KMS-11 (cell line): ENCODE results near the gene MB21D2.
"Not testable (repeated sequence)": the region's sequence is repeated elsewhere in the genome, so short reads cannot be mapped to it uniquely, and the experiment has no call there.

Experiments used
- H2AFZ ChIP-seq: fragments of 200-600 bp; sonication (generic); 2 replicates; pipeline ENCODE4 v1.6.1; 2016; ENCODE audit warnings: antibody characterized with exemption, mixed run types, low read depth
- H3K27ac ChIP-seq: fragments of 200-600 bp; sonication (generic); 2 replicates; pipeline ENCODE4 v1.6.1; 2016; ENCODE audit warnings: mild to moderate bottlenecking, mixed run types
- H3K27me3 ChIP-seq: fragments of 200-600 bp; sonication (generic); 2 replicates; pipeline ENCODE4 v1.6.1; 2017; ENCODE audit warnings: mild to moderate bottlenecking, low read depth, mixed run types, moderate library complexity; ENCODE audit not compliant: insufficient read depth
- H3K36me3 ChIP-seq: fragments of 200-600 bp; sonication (generic); 2 replicates; pipeline ENCODE4 v1.6.1; 2017; ENCODE audit warnings: mild to moderate bottlenecking, mixed run types; ENCODE audit not compliant: insufficient read depth
- H3K4me1 ChIP-seq: fragments of 200-600 bp; sonication (generic); 2 replicates; pipeline ENCODE4 v1.6.1; 2016; ENCODE audit warnings: mild to moderate bottlenecking, low read depth, mixed run types; ENCODE audit not compliant: poor library complexity, severe bottlenecking
- H3K4me2 ChIP-seq: fragments of 200-600 bp; sonication (generic); 2 replicates; pipeline ENCODE4 v1.7.0; 2016; ENCODE audit warnings: mild to moderate bottlenecking, mixed run types
- H3K4me3 ChIP-seq: fragments of 200-600 bp; sonication (generic); IDR thresholded peaks from 2 replicates; pipeline ENCODE4 v1.6.1; 2017; ENCODE audit warnings: low read depth, low read length, mixed read lengths; ENCODE audit not compliant: insufficient read depth
- H3K79me2 ChIP-seq: fragments of 200-600 bp; sonication (generic); 2 replicates; pipeline ENCODE4 v1.6.1; 2016; ENCODE audit warnings: low read depth, mixed run types; ENCODE audit not compliant: insufficient read depth
- H3K9ac ChIP-seq: fragments of 200-600 bp; sonication (generic); 2 replicates; pipeline ENCODE4 v1.6.1; 2016; ENCODE audit warnings: mild to moderate bottlenecking, mixed run types
- H4K20me1 ChIP-seq: fragments of 200-600 bp; sonication (generic); 2 replicates; pipeline ENCODE4 v1.6.1; 2016; ENCODE audit warnings: mild to moderate bottlenecking, mixed run types; ENCODE audit not compliant: insufficient read depth
- TF ChIP-seq, protein P1 (sequence below): fragments of 200-600 bp; sonication (generic); conservative IDR thresholded peaks from 2 replicates; pipeline ENCODE4 v1.6.1; 2017; ENCODE audit warnings: low read depth, mild to moderate bottlenecking, antibody characterized with exemption, low read length, moderate library complexity, mixed read lengths

The MB21D2 gene, protein sequence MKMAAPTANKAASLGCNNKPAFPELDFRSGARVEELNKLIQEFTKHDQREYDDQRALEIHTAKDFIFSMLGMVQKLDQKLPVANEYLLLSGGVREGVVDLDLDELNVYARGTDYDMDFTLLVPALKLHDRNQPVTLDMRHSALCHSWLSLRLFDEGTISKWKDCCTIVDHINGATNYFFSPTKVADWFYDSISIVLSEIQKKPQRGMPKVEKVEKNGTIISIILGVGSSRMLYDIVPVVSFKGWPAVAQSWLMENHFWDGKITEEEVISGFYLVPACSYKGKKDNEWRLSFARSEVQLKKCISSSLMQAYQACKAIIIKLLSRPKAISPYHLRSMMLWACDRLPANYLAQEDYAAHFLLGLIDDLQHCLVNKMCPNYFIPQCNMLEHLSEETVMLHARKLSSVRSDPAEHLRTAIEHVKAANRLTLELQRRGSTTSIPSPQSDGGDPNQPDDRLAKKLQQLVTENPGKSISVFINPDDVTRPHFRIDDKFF

DNA sequence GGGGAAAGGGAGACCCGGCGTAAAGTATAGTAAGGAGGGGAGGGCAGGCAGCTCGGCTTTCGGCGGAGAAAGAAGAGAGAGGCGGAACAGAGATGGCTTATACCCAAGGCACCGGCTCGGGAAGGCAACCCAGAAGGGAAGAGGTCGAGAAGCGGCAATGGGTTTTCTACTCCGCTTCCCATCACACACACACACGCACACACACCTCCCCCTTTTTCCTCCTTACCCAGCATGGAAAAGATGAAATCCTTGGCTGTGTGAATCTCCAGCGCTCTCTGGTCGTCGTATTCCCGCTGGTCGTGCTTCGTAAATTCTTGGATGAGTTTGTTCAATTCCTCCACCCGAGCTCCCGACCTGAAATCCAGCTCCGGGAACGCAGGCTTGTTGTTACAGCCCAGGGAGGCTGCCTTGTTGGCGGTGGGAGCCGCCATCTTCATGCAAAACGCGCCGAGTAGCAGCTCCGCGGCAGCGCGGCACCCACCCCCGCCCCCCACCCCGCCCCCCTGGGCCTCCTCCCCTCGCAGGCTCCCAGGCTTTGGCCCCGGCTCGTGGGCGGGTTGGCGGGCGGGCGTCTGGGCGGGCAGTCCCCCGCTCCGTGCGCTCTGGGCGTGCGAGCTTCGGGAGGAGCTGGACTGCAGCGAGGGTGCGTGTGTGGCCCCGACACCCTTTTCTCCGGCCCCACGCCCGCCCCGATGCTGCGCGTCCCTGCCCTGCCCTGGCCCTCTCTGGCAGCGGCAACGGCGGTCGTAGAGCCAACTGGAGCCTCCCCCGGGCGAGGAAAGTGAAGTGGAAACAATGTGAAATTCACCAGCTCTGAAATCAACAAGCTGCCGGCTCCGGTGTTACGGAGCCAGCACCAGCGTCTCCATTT is at the start of gene MB21D2:
MB21D2 (minus strand) TSS at position 453 of the 871 bp plus-strand sequence; CDS start at position 437, 16 bp downstream.
- Histone ChIP-seq H3K27me3 (no peaks in the 10 kb centered on the region), H3K4me2 (peak within 1 kb of the TSS; percentile 99), H3K27ac (peak within 1 kb of the TSS; percentile 82), H3K79me2 (peaks cover 48% of the 10 kb centered on the region), H4K20me1 (no peaks in the 10 kb centered on the region), H3K36me3 (no peaks in the 10 kb centered on the region), H3K9ac (peak within 1 kb of the TSS; percentile 78), H2AFZ (peak within 1 kb of the TSS; percentile 86), H3K4me3 (peak within 1 kb of the TSS; percentile 97), H3K4me1 (peaks cover 39% of the 10 kb centered on the region)
- TF ChIP-seq, protein P1, sequence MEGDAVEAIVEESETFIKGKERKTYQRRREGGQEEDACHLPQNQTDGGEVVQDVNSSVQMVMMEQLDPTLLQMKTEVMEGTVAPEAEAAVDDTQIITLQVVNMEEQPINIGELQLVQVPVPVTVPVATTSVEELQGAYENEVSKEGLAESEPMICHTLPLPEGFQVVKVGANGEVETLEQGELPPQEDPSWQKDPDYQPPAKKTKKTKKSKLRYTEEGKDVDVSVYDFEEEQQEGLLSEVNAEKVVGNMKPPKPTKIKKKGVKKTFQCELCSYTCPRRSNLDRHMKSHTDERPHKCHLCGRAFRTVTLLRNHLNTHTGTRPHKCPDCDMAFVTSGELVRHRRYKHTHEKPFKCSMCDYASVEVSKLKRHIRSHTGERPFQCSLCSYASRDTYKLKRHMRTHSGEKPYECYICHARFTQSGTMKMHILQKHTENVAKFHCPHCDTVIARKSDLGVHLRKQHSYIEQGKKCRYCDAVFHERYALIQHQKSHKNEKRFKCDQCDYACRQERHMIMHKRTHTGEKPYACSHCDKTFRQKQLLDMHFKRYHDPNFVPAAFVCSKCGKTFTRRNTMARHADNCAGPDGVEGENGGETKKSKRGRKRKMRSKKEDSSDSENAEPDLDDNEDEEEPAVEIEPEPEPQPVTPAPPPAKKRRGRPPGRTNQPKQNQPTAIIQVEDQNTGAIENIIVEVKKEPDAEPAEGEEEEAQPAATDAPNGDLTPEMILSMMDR: no peak; the same call in 1 of the 2 replicates

DNA sequence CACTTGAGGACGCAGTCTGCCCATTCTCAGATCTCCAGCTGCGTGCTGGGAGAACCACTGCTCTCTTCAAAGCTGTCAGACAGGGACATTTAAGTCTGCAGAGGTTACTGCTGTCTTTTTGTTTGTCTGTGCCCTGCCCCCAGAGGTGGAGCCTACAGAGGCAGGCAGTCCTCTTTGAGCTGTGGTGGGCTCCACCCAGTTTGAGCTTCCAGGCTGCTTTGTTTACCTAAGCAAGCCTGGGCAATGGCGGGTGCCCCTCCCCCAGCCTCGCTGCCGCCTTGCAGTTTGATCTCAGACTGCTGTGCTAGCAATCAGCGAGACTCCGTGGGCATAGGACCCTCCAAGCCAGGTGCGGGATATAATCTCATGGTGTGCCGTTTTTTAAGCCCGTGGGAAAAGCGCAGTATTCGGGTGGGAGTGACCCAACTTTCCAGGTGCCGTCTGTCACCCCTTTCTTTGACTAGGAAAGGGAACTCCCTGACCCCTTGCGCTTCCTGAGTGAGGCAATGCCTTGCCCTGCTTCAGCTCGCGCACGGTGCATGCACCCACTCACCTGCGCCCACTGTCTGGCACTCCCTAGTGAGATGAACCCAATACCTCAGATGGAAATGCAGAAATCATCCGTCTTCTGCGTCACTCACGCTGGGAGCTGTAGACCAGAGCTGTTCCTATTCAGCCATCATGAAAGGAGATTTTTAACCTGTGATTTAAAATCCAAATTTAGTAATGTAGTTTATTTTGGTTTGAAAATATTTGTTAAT is 47.5 kb upstream of the MB21D2 start:
- not testable (repeated sequence) for H3K27ac ChIP-seq, H3K4me2 ChIP-seq, H3K27me3 ChIP-seq, H3K79me2 ChIP-seq, H4K20me1 ChIP-seq, H3K4me3 ChIP-seq, H3K4me1 ChIP-seq, H3K9ac ChIP-seq, H2AFZ ChIP-seq, H3K36me3 ChIP-seq

DNA sequence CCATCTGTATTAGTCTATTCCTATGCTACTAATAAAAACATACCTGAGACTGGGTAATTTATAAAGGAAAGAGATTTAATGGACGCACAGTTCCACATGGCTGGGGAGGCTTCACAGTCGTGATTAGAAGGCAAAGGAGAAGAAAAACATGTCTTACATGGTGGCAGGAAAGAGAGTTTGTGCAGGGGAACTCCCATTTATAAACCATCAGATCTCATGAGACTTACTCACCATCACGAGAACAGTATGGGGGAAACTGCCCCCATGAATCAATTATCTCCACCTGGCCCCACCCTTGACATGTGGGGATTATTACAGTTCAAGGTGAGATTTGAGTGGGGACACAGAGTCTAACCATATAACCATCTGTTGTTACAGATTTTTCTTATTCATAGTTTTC is 42.1 kb upstream of the MB21D2 start:
- H3K36me3 ChIP-seq: no peaks in the 10 kb centered on the region
- no peaks in the 10 kb centered on the region for H3K27me3 ChIP-seq
- H3K4me2 ChIP-seq: no peak overlapping the region
- no peaks in the 10 kb centered on the region for H3K4me1 ChIP-seq
- no peak overlapping the region for H3K4me3 ChIP-seq
- no peaks in the 10 kb centered on the region for H3K79me2 ChIP-seq
- no peak overlapping the region for H3K27ac ChIP-seq
- TF ChIP-seq, protein P1: no peak
- H4K20me1 ChIP-seq: no peaks in the 10 kb centered on the region
- H3K9ac ChIP-seq: no peak overlapping the region
- H2AFZ ChIP-seq: no peak overlapping the region

DNA sequence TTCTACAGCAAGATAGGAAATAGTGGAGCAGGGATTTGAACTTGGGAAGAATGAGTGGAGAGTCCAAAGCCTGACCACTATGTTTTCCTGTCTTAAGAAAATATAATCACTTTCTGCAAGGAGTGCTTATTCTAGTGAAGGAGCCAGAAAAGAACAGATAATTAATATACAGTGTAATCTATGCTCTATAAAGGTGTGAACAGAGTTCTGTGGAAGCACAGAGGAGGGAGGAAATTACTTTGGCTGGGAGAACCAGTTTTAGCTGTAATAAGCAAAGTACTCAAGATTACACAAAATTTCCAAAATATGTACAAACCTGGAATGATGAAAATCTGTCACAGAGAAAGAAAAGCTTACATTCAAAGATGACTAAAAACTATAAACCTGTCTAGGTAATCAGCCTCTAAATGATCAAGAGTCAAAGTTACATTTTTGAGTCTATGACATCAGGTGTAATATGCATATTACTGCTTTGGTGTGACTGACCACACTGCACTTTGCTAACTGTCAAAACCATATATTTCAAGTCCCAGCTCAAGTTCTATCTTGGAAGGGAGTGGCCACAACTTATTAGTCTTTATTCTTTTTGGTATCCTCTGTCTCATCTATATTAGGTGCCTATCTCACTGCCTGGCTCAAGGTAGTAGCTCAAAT is 40.7 kb upstream of the MB21D2 start:
- Histone ChIP-seq H4K20me1 (no peaks in the 10 kb centered on the region), H2AFZ (no peak overlapping the region), H3K27me3 (no peaks in the 10 kb centered on the region), H3K79me2 (no peaks in the 10 kb centered on the region), H3K36me3 (no peaks in the 10 kb centered on the region), H3K27ac (no peak overlapping the region), H3K9ac (no peak overlapping the region), H3K4me2 (no peak overlapping the region), H3K4me1 (no peaks in the 10 kb centered on the region), H3K4me3 (no peak overlapping the region)
- TF ChIP-seq, protein P1: no peak
